B cell (primary cell): ENCODE results near the gene PRKD2.

ENCODE experiments used
- EZH2 ChIP-seq: IDR thresholded peaks from 2 replicates; pipeline ENCODE4 v1.6.1; 2012; ENCODE audit warnings: borderline replicate concordance, low read depth, mild to moderate bottlenecking, moderate library complexity, low read length; ENCODE audit not compliant: insufficient read depth, poor library complexity, severe bottlenecking
- TF ChIP-seq, protein P1 (sequence below): fragments of 200-600 bp; IDR thresholded peaks from one replicate; pipeline ENCODE4 v1.8.0; 2022; ENCODE audit warnings: antibody characterized with exemption, mild to moderate bottlenecking

DNA sequence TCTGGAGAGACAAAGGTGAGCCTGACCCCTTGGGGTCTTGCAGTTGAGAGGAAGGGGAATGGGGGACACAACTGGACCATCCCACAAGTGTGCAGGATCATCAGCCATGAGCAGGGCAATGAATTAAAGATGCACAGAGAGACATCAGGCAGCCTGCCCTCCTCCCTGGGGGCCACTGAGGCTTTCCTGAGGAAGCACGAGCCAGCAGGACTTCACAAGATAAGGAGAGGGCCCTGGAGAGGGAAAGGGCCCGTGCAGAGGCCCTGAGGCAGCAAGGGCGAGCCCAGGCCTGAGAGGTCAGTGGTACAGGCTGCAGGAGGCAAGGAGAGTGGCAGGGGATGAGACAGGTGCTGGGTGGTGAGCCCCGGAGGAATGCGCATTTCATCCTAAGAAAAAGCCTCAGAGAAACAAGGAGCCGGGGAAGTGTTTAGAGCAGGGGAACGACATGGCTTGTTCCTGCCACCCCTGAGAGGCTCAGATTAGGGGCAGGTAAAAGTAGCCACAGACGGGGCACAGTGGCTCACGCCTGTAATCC is 9.0 kb upstream of the PRKD2 start:
- TF ChIP-seq, protein P1, sequence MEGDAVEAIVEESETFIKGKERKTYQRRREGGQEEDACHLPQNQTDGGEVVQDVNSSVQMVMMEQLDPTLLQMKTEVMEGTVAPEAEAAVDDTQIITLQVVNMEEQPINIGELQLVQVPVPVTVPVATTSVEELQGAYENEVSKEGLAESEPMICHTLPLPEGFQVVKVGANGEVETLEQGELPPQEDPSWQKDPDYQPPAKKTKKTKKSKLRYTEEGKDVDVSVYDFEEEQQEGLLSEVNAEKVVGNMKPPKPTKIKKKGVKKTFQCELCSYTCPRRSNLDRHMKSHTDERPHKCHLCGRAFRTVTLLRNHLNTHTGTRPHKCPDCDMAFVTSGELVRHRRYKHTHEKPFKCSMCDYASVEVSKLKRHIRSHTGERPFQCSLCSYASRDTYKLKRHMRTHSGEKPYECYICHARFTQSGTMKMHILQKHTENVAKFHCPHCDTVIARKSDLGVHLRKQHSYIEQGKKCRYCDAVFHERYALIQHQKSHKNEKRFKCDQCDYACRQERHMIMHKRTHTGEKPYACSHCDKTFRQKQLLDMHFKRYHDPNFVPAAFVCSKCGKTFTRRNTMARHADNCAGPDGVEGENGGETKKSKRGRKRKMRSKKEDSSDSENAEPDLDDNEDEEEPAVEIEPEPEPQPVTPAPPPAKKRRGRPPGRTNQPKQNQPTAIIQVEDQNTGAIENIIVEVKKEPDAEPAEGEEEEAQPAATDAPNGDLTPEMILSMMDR, result no peak
- TF ChIP-seq EZH2, result no peak
